ENCODE data around the gene RFPL1.

DNA sequence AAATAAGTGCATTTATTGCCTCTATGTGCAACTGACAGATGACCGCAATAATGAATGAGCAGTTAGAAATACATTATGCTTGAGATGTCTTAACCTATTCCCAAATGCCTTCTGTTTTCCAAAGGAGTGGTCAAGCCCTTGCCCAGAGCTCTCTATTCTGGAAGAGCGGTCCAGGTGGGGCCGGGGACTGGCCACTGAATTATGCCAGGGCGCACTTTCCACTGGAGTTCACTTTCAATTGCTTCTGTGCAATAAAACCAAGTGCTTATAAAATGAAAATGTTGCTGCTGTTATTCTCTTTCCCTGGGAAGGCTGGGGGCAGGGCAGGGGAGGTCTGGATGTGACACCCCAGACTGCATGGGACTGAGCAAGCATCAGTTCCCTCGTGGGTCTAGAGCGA lies 52.6 kb downstream of the RFPL1 start:
- no peak for TF ChIP-seq POLR2AphosphoS5 (IDR thresholded peaks at IDR 0.05)
- TF ChIP-seq, protein P1, sequence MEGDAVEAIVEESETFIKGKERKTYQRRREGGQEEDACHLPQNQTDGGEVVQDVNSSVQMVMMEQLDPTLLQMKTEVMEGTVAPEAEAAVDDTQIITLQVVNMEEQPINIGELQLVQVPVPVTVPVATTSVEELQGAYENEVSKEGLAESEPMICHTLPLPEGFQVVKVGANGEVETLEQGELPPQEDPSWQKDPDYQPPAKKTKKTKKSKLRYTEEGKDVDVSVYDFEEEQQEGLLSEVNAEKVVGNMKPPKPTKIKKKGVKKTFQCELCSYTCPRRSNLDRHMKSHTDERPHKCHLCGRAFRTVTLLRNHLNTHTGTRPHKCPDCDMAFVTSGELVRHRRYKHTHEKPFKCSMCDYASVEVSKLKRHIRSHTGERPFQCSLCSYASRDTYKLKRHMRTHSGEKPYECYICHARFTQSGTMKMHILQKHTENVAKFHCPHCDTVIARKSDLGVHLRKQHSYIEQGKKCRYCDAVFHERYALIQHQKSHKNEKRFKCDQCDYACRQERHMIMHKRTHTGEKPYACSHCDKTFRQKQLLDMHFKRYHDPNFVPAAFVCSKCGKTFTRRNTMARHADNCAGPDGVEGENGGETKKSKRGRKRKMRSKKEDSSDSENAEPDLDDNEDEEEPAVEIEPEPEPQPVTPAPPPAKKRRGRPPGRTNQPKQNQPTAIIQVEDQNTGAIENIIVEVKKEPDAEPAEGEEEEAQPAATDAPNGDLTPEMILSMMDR (IDR thresholded peaks at IDR 0.05) = no peak
- TF ChIP-seq POLR2A (IDR thresholded peaks at IDR 0.05) = no peak
